K562 (cell line): ENCODE results near the gene CTPS2. TPM values are rescaled to one million over a fixed set of nuclear protein-coding genes. Genes with fewer than 3 reads are reported as not detected.

Experiments used
- ATAC-seq: fragments of 200-7000 bp; cut with Tn5 transposase; 3 replicates; pipeline ENCODE4 v1.9.1; 2020; ENCODE audit warnings: moderate library complexity
- BruUV-seq: library from RNA; stranded (reverse); fragments of 400-500 nt; replicated peaks from 2 replicates; lab custom pipeline; 2021; lab: Mats Ljungman, UMichigan
- CTCF ChIA-PET: fragments of 300-600 bp; formaldehyde crosslinking; extraction: SDS; loops from one replicate; lab custom pipeline; 2021; ENCODE audit warnings: low intra/inter-chr PET ratio; lab: Yijun Ruan, JAX
- POLR2A ChIA-PET: fragments of 300-600, 350-650 bp; sonication (Branson Sonifier 250); formaldehyde crosslinking; extraction: SDS; loops from one replicate; lab custom pipeline; 2021; ENCODE audit warnings: antibody characterized with exemption, inconsistent platforms; lab: Yijun Ruan, JAX
- DNase-seq, 4 experiments: peaks; one replicate each; pipeline versions ENCODE4 v3.0.0 to v3.0.0-alpha.2; 2011 to 2018; ENCODE audit warnings: low spot score in 3 of 4, mixed read lengths in 3 of 4; ENCODE audit errors: extremely low read depth in 1 of 4
- FAIRE-seq: peaks from 2 replicates; lab custom pipeline; 2011; peaks lifted over from hg19 to GRCh38; lab: Jason Lieb, UNC
- H2AFZ ChIP-seq: 2 replicates; pipeline ENCODE4 v1.6.0; 2011; ENCODE audit warnings: low read depth, low read length, control low read depth, inconsistent platforms
- H3K27ac ChIP-seq: fragments of 200-600 bp; 3 replicates; pipeline ENCODE4 v1.8.0; 2011; ENCODE audit warnings: low read depth, mild to moderate bottlenecking, control low read depth, inconsistent platforms, low read length, moderate library complexity, mixed read lengths; ENCODE audit errors: extremely low read depth
- H3K27me3 ChIP-seq, 2 experiments: fragments of 300-600 bp in 1 of 2; 2 replicates in 1 of 2; 3 replicates in 1 of 2; pipeline versions ENCODE4 v1.6.0 to v1.8.0; 2011; ENCODE audit warnings: inconsistent platforms in 2 of 2, low read length in 2 of 2, mild to moderate bottlenecking in 1 of 2, mixed read lengths in 1 of 2, moderate library complexity in 1 of 2; ENCODE audit not compliant: control insufficient read depth in 2 of 2, insufficient read depth in 2 of 2
- H3K36me3 ChIP-seq: fragments of 300-600 bp; 3 replicates; pipeline ENCODE4 v1.8.0; 2011; ENCODE audit warnings: mild to moderate bottlenecking, low read length, inconsistent platforms; ENCODE audit not compliant: control insufficient read depth, insufficient read depth
- H3K4me1 ChIP-seq, 2 experiments: fragments of 200-600 bp in 1 of 2; replicated peaks in 1 of 2; 2 replicates in 1 of 2; 3 replicates in 1 of 2; pipeline versions ENCODE4 v1.5.1 to v1.8.0; 2011; ENCODE audit warnings: inconsistent platforms in 2 of 2, low read length in 2 of 2, mild to moderate bottlenecking in 1 of 2, mixed read lengths in 1 of 2, moderate library complexity in 1 of 2; ENCODE audit not compliant: control insufficient read depth in 2 of 2, insufficient read depth in 2 of 2
- H3K4me2 ChIP-seq: 2 replicates; pipeline ENCODE4 v1.6.1; 2011; ENCODE audit warnings: low read length, control low read depth, inconsistent platforms, mixed read lengths; ENCODE audit not compliant: insufficient read depth
- H3K4me3 ChIP-seq: fragments of 200-600 bp; sonication (generic), shearing (Covaris generic); 2 replicates; pipeline ENCODE4 v1.5.1; 2016; ENCODE audit warnings: control low read depth, inconsistent platforms
- H3K79me2 ChIP-seq: fragments of 200-600 bp; 3 replicates; pipeline ENCODE4 v1.8.0; 2011; ENCODE audit warnings: low read length, inconsistent platforms; ENCODE audit not compliant: control insufficient read depth, insufficient read depth
- H3K9ac ChIP-seq, 2 experiments: 2 replicates each; pipeline versions ENCODE4 v1.6.0 to v1.6.1; 2011; ENCODE audit warnings: low read depth in 2 of 2, low read length in 2 of 2, control low read depth in 1 of 2, inconsistent platforms in 1 of 2, mild to moderate bottlenecking in 1 of 2, mixed read lengths in 1 of 2; ENCODE audit not compliant: insufficient read depth in 1 of 2
- H3K9me1 ChIP-seq: one replicate; pipeline ENCODE4 v1.6.0; 2011; ENCODE audit warnings: inconsistent platforms, mild to moderate bottlenecking, low read length, moderate library complexity; ENCODE audit not compliant: control insufficient read depth, insufficient read depth
- H3K9me3 ChIP-seq: replicated peaks from 2 replicates; pipeline ENCODE4 v1.5.1; 2011; ENCODE audit warnings: low read depth, low read length, inconsistent platforms; ENCODE audit not compliant: control insufficient read depth, insufficient read depth
- H4K20me1 ChIP-seq: replicated peaks from 2 replicates; pipeline ENCODE4 v1.6.1; 2011; ENCODE audit warnings: low read length, inconsistent platforms, mixed read lengths; ENCODE audit not compliant: control insufficient read depth, insufficient read depth
- CBX8 ChIP-seq: fragments of 200-600 bp; sonication (generic); IDR thresholded peaks from 2 replicates; pipeline ENCODE4 v1.6.1; 2012; ENCODE audit warnings: borderline replicate concordance, mixed run types, low read depth, mild to moderate bottlenecking, moderate library complexity, mixed read lengths, low read length, control low read depth, inconsistent platforms; ENCODE audit not compliant: poor library complexity, severe bottlenecking; ENCODE audit errors: extremely low read depth
- FOXP1 ChIP-seq: sonication (generic); formaldehyde crosslinking; IDR thresholded peaks from 2 replicates; pipeline ENCODE4 v1.8.0; 2022; ENCODE audit warnings: mild to moderate bottlenecking, missing genetic modification reagents
- GABPB2 ChIP-seq: fragments of 250-450 bp; sonication (Bioruptor Pico); conservative IDR thresholded peaks from 2 replicates; pipeline ENCODE4 v1.5.1; 2021; ENCODE audit warnings: mild to moderate bottlenecking
- HDAC3 ChIP-seq: fragments of 450-650 bp; IDR thresholded peaks from 2 replicates; pipeline ENCODE4 v1.6.1; 2018; ENCODE audit warnings: borderline replicate concordance, mild to moderate bottlenecking, moderate library complexity; ENCODE audit not compliant: partially characterized antibody
- HOXB6 ChIP-seq: fragments of 250-450 bp; sonication (Bioruptor Pico); IDR thresholded peaks from 2 replicates; pipeline ENCODE4 v1.5.1; 2022; ENCODE audit warnings: mild to moderate bottlenecking, borderline replicate concordance
- HSF4 ChIP-seq: fragments of 250-450 bp; sonication (Bioruptor Pico); IDR thresholded peaks from 2 replicates; pipeline ENCODE4 v2.1.2; 2022; ENCODE audit warnings: mild to moderate bottlenecking, moderate library complexity, borderline replicate concordance
- KDM1A ChIP-seq, 2 experiments: fragments of 450-650 bp; IDR thresholded peaks; 2 replicates each; pipeline ENCODE4 v1.6.1; 2016; ENCODE audit warnings: mild to moderate bottlenecking in 2 of 2
- MED1 ChIP-seq: sonication (generic); formaldehyde crosslinking; IDR thresholded peaks from 2 replicates; pipeline ENCODE4 v1.8.1; 2023; ENCODE audit warnings: missing genetic modification reagents, borderline replicate concordance
- NFE2 ChIP-seq: IDR thresholded peaks from 2 replicates; pipeline ENCODE4 v1.6.1; 2014; ENCODE audit warnings: antibody characterized with exemption, low read depth
- PHB2 ChIP-seq: fragments of 450-650 bp; IDR thresholded peaks from 2 replicates; pipeline ENCODE4 v1.6.1; 2017; ENCODE audit warnings: low read depth
- SRF ChIP-seq, 2 experiments: fragments of 250-450, 450-650 bp in 1 of 2; sonication (Bioruptor Pico) in 1 of 2; sonication (generic) in 1 of 2; formaldehyde crosslinking; IDR thresholded peaks; 2 replicates each; pipeline versions ENCODE4 v1.5.0 to v1.5.1; 2020 to 2022; ENCODE audit warnings: mild to moderate bottlenecking in 1 of 2, missing genetic modification reagents in 1 of 2
- STAT5A ChIP-seq: IDR thresholded peaks from 2 replicates; pipeline ENCODE4 v1.6.1; 2012; ENCODE audit warnings: low read length, inconsistent platforms, borderline replicate concordance
- ZNF184 ChIP-seq: sonication (generic); formaldehyde crosslinking; IDR thresholded peaks from 2 replicates; pipeline ENCODE4 v1.5.0; 2020; ENCODE audit warnings: missing genetic modification reagents
- ZNF197 ChIP-seq: fragments of 200-800 bp; sonication (Bioruptor generic); IDR thresholded peaks from 2 replicates; pipeline ENCODE4 v1.6.1; 2016; ENCODE audit warnings: low read depth, missing genetic modification characterization, missing compliant biosample characterization
- WGBS: fragments of 100-300 bp; shearing (Covaris generic); methylation state at CpG from one replicate; pipeline ENCODE4 v1.1.6; 2016; ENCODE audit warnings: low coverage, mixed read lengths; ENCODE audit not compliant: insufficient coverage; ENCODE audit errors: missing lambda C conversion rate; 5-methylcytosine and 5-hydroxymethylcytosine counted together
- in situ Hi-C: fragments of 300-500 bp; cut with MboI; formaldehyde crosslinking; loops from 4 replicates; pipeline ENCODE4 v1.15.0; 2018; ENCODE audit warnings: inconsistent platforms, mixed read lengths
- intact Hi-C: fragments of 100-400 bp; cut with micrococcal nuclease; formaldehyde crosslinking; loops from 2 replicates; pipeline ENCODE4 v1.14.2; 2022
- polyA plus RNA-seq, 8 experiments: library from polyadenylated mRNA; depleted of rRNA in 4 of 8; stranded (reverse) in 5 of 8; unstranded in 3 of 8; fragments of >200 nt; fragmentation: Nextera tagmentation in 2 of 8; fragmentation: Illumina TruSeq in 1 of 8; extraction: Ambion mirVana in 2 of 8; extraction: Trizol in 1 of 8; gene quantifications; 2 replicates each; pipeline versions ENCODE4 v1.2.1 to v1.2.3, GENCODE V29; 2011 to 2014; ENCODE audit warnings: inconsistent platforms in 1 of 8, missing spikeins in 1 of 8
- total RNA-seq, 7 experiments: library from RNA; depleted of rRNA in 6 of 7; stranded (reverse); fragments of >200 nt in 6 of 7; fragmentation: Illumina TruSeq in 2 of 7; extraction: Trizol in 2 of 7; gene quantifications; 2 replicates each; pipeline versions ENCODE4 v1.2.1 to v1.2.3, GENCODE V29; 2011 to 2021; ENCODE audit warnings: low replicate concordance in 1 of 7
- TF ChIP-seq, protein P1 (sequence below): IDR thresholded peaks from 2 replicates; pipeline ENCODE4 v1.6.1; 2011; ENCODE audit not compliant: insufficient read length; ENCODE audit errors: extremely low read depth
- TF ChIP-seq, protein P2 (sequence below): sonication (generic); IDR thresholded peaks from 2 replicates; pipeline ENCODE4 v1.6.1; 2016
- TF ChIP-seq, protein P3 (sequence below): sonication (generic); formaldehyde crosslinking; IDR thresholded peaks from 2 replicates; pipeline ENCODE4 v1.5.0; 2020; ENCODE audit warnings: missing genetic modification reagents
- TF ChIP-seq, protein P4 (sequence below): fragments of 250-450 bp; sonication (Bioruptor Pico); IDR thresholded peaks from 2 replicates; pipeline ENCODE4 v1.9.0; 2021; ENCODE audit warnings: mild to moderate bottlenecking, inconsistent platforms

CTPS2 gene
- total and polyA plus RNA-seq, 9 of the 15 experiments (the other 6 are each of a cell fraction or from before 2014, with no cell fraction given) = 5.4 to 19.5 (median 14.1) TPM

DNA sequence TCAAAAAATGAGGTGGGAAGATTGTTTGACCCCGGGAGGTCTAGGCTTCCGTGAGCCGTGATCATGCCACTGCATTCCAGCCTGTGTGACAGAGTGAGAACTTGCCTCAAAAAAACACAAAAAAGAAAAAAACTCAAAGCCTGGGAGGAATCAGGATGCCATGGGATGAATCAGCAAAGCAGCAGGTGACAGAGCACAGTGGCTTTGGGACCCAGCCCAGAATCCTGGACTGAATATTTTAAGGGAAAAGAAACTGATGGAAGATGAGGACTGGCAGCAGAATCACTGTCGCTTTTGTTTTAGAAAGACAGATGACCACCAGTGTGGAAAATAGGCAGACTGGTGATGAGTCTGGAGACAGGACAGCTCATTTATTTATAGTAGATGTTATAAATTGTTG is 45.9 kb downstream of the CTPS2 start:
- H2AFZ ChIP-seq = no peak overlapping the region
- FAIRE-seq = no peak
- no peak for DNase-seq
- no peak overlapping the region for H3K4me3 ChIP-seq
- no peaks in the 10 kb centered on the region for H3K79me2 ChIP-seq
- intact Hi-C loops = no loop called here
- 82% methylated on average over 2 of the region's 4 CpGs for WGBS
- ATAC-seq = no peak
- H3K36me3 ChIP-seq = peaks cover 28% of the 10 kb centered on the region; the same call in 2 of the 3 replicates
- no peaks in the 10 kb centered on the region for H4K20me1 ChIP-seq
- H3K4me1 ChIP-seq = no peaks in the 10 kb centered on the region
- CTCF ChIA-PET = no interaction called here
- POLR2A ChIA-PET = no interaction called here
- no peak for TF ChIP-seq HSF4 (CRISPR knock-in tag)
- no peak for TF ChIP-seq STAT5A
- TF ChIP-seq SRF (CRISPR knock-in tag; IDR thresholded peaks at IDR 0.05) = no peak
- TF ChIP-seq, protein P1, sequence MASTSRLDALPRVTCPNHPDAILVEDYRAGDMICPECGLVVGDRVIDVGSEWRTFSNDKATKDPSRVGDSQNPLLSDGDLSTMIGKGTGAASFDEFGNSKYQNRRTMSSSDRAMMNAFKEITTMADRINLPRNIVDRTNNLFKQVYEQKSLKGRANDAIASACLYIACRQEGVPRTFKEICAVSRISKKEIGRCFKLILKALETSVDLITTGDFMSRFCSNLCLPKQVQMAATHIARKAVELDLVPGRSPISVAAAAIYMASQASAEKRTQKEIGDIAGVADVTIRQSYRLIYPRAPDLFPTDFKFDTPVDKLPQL = no peak
- TF ChIP-seq, protein P2, sequence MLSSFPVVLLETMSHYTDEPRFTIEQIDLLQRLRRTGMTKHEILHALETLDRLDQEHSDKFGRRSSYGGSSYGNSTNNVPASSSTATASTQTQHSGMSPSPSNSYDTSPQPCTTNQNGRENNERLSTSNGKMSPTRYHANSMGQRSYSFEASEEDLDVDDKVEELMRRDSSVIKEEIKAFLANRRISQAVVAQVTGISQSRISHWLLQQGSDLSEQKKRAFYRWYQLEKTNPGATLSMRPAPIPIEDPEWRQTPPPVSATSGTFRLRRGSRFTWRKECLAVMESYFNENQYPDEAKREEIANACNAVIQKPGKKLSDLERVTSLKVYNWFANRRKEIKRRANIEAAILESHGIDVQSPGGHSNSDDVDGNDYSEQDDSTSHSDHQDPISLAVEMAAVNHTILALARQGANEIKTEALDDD = no peak
- no peak for TF ChIP-seq HOXB6
- TF ChIP-seq FOXP1 (CRISPR knock-in tag) = no peak
- TF ChIP-seq, protein P3, sequence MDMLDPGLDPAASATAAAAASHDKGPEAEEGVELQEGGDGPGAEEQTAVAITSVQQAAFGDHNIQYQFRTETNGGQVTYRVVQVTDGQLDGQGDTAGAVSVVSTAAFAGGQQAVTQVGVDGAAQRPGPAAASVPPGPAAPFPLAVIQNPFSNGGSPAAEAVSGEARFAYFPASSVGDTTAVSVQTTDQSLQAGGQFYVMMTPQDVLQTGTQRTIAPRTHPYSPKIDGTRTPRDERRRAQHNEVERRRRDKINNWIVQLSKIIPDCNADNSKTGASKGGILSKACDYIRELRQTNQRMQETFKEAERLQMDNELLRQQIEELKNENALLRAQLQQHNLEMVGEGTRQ (CRISPR knock-in tag) = no peak
- no peak for TF ChIP-seq ZNF197
- no peak for TF ChIP-seq CBX8
- no peak for TF ChIP-seq KDM1A (IDR thresholded peaks at IDR 0.05)
- no peak for TF ChIP-seq MED1
- no peak for TF ChIP-seq HDAC3
- TF ChIP-seq GABPB2 = no peak
- TF ChIP-seq PHB2 = no peak
- no peak for TF ChIP-seq NFE2
- no peak for TF ChIP-seq ZNF184 (CRISPR knock-in tag)
- TF ChIP-seq, protein P4, sequence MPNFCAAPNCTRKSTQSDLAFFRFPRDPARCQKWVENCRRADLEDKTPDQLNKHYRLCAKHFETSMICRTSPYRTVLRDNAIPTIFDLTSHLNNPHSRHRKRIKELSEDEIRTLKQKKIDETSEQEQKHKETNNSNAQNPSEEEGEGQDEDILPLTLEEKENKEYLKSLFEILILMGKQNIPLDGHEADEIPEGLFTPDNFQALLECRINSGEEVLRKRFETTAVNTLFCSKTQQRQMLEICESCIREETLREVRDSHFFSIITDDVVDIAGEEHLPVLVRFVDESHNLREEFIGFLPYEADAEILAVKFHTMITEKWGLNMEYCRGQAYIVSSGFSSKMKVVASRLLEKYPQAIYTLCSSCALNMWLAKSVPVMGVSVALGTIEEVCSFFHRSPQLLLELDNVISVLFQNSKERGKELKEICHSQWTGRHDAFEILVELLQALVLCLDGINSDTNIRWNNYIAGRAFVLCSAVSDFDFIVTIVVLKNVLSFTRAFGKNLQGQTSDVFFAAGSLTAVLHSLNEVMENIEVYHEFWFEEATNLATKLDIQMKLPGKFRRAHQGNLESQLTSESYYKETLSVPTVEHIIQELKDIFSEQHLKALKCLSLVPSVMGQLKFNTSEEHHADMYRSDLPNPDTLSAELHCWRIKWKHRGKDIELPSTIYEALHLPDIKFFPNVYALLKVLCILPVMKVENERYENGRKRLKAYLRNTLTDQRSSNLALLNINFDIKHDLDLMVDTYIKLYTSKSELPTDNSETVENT (CRISPR knock-in tag) = no peak
- TF ChIP-seq, all 486 proteins: peak for 0
- no TSS peak for BruUV-seq
- H3K9me3 ChIP-seq = no peaks in the 10 kb centered on the region
- no peak overlapping the region for H3K27ac ChIP-seq
- H3K27me3 ChIP-seq = no peaks in the 10 kb centered on the region
- H3K9me1 ChIP-seq = no peaks in the 10 kb centered on the region
- no peak overlapping the region for H3K9ac ChIP-seq
- in situ Hi-C loops = loop anchor here (25.0 kb wide), 1 partner anchor 404 kb away; no protein-coding TSS in a partner anchor
- H3K4me2 ChIP-seq = no peak overlapping the region
